Astrocyte (in vitro differentiated cells and primary cell): ENCODE results near the gene ILRUN.
"Not testable (repeated sequence)": the region's sequence is repeated elsewhere in the genome, so short reads cannot be mapped to it uniquely, and the experiment has no call there.

Source experiments
- CTCF ChIP-seq: IDR thresholded peaks from 2 replicates; pipeline ENCODE4 v1.5.1; 2011; ENCODE audit warnings: low read depth, mild to moderate bottlenecking, inconsistent platforms, low read length, moderate library complexity; ENCODE audit not compliant: insufficient read depth
- EZH2 ChIP-seq: IDR thresholded peaks from 2 replicates; pipeline ENCODE4 v1.6.1; 2012; ENCODE audit warnings: mild to moderate bottlenecking, low read length, inconsistent platforms; ENCODE audit not compliant: insufficient read depth

GRCh38 chr6:34674930-34675329, 21.6 kb downstream of the ILRUN start:
- TF ChIP-seq EZH2, CTCF: not testable (repeated sequence)
